CD14-positive monocyte (primary cell): ENCODE measurements around the gene KDM2A. TPM values are rescaled to one million over a fixed set of nuclear protein-coding genes. Genes with fewer than 3 reads are reported as not detected.

Experiments
- DNase-seq, 3 donors: peaks; one replicate each; pipeline ENCODE4 v3.0.0-alpha.2; 2011 to 2022
- H2AFZ ChIP-seq: 2 replicates; pipeline ENCODE4 v1.6.0; 2012; ENCODE audit warnings: mild to moderate bottlenecking, low read depth, low read length, inconsistent platforms; ENCODE audit not compliant: insufficient read depth, poor library complexity, severe bottlenecking
- H3K27ac ChIP-seq, 2 donors: 1 replicate in 1 of 2; 2 replicates in 1 of 2; pipeline ENCODE4 v1.5.1; 2012 to 2013; ENCODE audit warnings: low read length in 2 of 2, control low read depth in 1 of 2, inconsistent platforms in 1 of 2, low read depth in 1 of 2, mild to moderate bottlenecking in 1 of 2
- H3K27me3 ChIP-seq, 2 donors: one replicate each; pipeline versions ENCODE4 v1.6.0 to v1.6.1; 2011 to 2013; ENCODE audit warnings: low read length in 2 of 2; ENCODE audit not compliant: control insufficient read depth in 2 of 2, insufficient read depth in 2 of 2
- H3K36me3 ChIP-seq, 2 donors: replicated peaks in 1 of 2; 1 replicate in 1 of 2; 2 replicates in 1 of 2; pipeline versions ENCODE4 v1.5.1 to v1.6.1; 2012 to 2013; ENCODE audit warnings: low read length in 2 of 2, control low read depth in 1 of 2, inconsistent platforms in 1 of 2, mild to moderate bottlenecking in 1 of 2; ENCODE audit not compliant: insufficient read depth in 2 of 2, control insufficient read depth in 1 of 2
- H3K4me1 ChIP-seq, 2 donors: 1 replicate in 1 of 2; 2 replicates in 1 of 2; pipeline versions ENCODE4 v1.5.1 to v1.6.1; 2012 to 2013; ENCODE audit warnings: low read length in 2 of 2, control low read depth in 1 of 2, inconsistent platforms in 1 of 2, mild to moderate bottlenecking in 1 of 2, moderate library complexity in 1 of 2; ENCODE audit not compliant: insufficient read depth in 2 of 2, control insufficient read depth in 1 of 2
- H3K4me2 ChIP-seq: replicated peaks from 2 replicates; pipeline ENCODE3; 2012; ENCODE audit warnings: low read length, moderate library complexity, mild to moderate bottlenecking; ENCODE audit not compliant: poor library complexity, severe bottlenecking; ENCODE audit errors: extremely low read depth
- H3K4me3 ChIP-seq, 3 experiments: fragments of 200-600 bp in 1 of 3; sonication (generic) in 1 of 3; replicated peaks in 1 of 3; 1 replicate in 2 of 3; 2 replicates in 1 of 3; pipeline ENCODE4 v1.5.1; 2011 to 2013; ENCODE audit warnings: low read length in 3 of 3, mild to moderate bottlenecking in 3 of 3, control low read depth in 2 of 3, low read depth in 2 of 3, inconsistent platforms in 1 of 3, moderate library complexity in 1 of 3
- H3K79me2 ChIP-seq: 2 replicates; pipeline ENCODE4 v1.6.0; 2012; ENCODE audit warnings: mild to moderate bottlenecking, control low read depth, inconsistent platforms, low read length, moderate library complexity; ENCODE audit not compliant: insufficient read depth
- H3K9ac ChIP-seq: 2 replicates; pipeline ENCODE4 v1.6.0; 2017; ENCODE audit warnings: low read length, mild to moderate bottlenecking; ENCODE audit not compliant: insufficient read depth, poor library complexity, severe bottlenecking
- H3K9me3 ChIP-seq, 2 donors: replicated peaks in 1 of 2; 1 replicate in 1 of 2; 2 replicates in 1 of 2; pipeline versions ENCODE4 v1.5.1 to v1.6.1; 2012 to 2013; ENCODE audit warnings: low read length in 2 of 2, control low read depth in 1 of 2; ENCODE audit not compliant: control insufficient read depth in 1 of 2, insufficient read depth in 1 of 2
- H4K20me1 ChIP-seq: 2 replicates; pipeline ENCODE4 v1.6.0; 2012; ENCODE audit warnings: mild to moderate bottlenecking, low read length, control low read depth, moderate library complexity; ENCODE audit not compliant: insufficient read depth
- H3K27ac Mint-ChIP-seq, 7 donors: one replicate each; pipeline ENCODE4 v1.8.0; 2020; ENCODE audit warnings: mild to moderate bottlenecking in 7 of 7, mixed read lengths in 7 of 7, moderate library complexity in 6 of 7, inconsistent platforms in 2 of 7
- H3K27me3 Mint-ChIP-seq, 3 donors: one replicate each; pipeline ENCODE4 v1.8.0; 2021 to 2022; ENCODE audit warnings: low read depth in 3 of 3, mild to moderate bottlenecking in 3 of 3, mixed read lengths in 3 of 3, moderate library complexity in 3 of 3, inconsistent platforms in 1 of 3
- H3K36me3 Mint-ChIP-seq, 2 donors: one replicate each; pipeline ENCODE4 v1.8.0; 2020; ENCODE audit warnings: mixed read lengths in 2 of 2, inconsistent platforms in 1 of 2, mild to moderate bottlenecking in 1 of 2
- H3K4me1 Mint-ChIP-seq: one replicate; pipeline ENCODE4 v1.8.0; 2020; ENCODE audit warnings: mild to moderate bottlenecking, mixed read lengths
- H3K4me3 Mint-ChIP-seq, 2 donors: one replicate each; pipeline ENCODE4 v1.8.0; 2020; ENCODE audit warnings: mild to moderate bottlenecking in 2 of 2, mixed read lengths in 2 of 2, moderate library complexity in 1 of 2
- H3K9me3 Mint-ChIP-seq, 7 donors: one replicate each; pipeline ENCODE4 v1.8.0; 2020 to 2022; ENCODE audit warnings: mixed read lengths in 7 of 7, mild to moderate bottlenecking in 6 of 7, moderate library complexity in 6 of 7, inconsistent platforms in 2 of 7
- CTCF ChIP-seq: fragments of 200-600 bp; IDR thresholded peaks from one replicate; pipeline ENCODE4 v1.8.0; 2022; ENCODE audit warnings: antibody characterized with exemption, mild to moderate bottlenecking
- WGBS: methylation state at CpG from one replicate; pipeline ENCODE4 v1.1.5; 2013; ENCODE audit warnings: missing lambda C conversion rate; ENCODE audit not compliant: insufficient coverage; 5-methylcytosine and 5-hydroxymethylcytosine counted together
- intact Hi-C, 2 donors: fragments of 100-400 bp; cut with micrococcal nuclease; formaldehyde crosslinking; loops; one replicate each; pipeline versions ENCODE4 v1.15.0 to v1.15.1; 2023
- polyA plus RNA-seq, 3 donors: library from polyadenylated mRNA; depleted of rRNA in 1 of 3; unstranded in 2 of 3; stranded (reverse) in 1 of 3; fragments of 300-500 nt in 2 of 3; fragments of >200 nt in 1 of 3; fragmentation: Illumina TruSeq in 2 of 3; gene quantifications; 1 replicate in 2 of 3; 2 replicates in 1 of 3; pipeline ENCODE4 v1.2.3, GENCODE V29; 2012 to 2021

Gene KDM2A
- polyA plus RNA-seq, 3 donors = 2.6 to 98.9 (median 3.9) TPM

- H3K4me3 ChIP-seq = peak overlapping the region in 2 of 3 experiments; percentile 11 to 97
- intact Hi-C loops = loop anchor here (5.0 to 10.0 kb wide), 2 partner anchors 97 to 230 kb away; partner anchors contain the start of genes CDK2AP2 (in 1 of the 2), CLCF1 (in 1 of the 2) and PITPNM1 (in 1 of the 2)
- Mint-ChIP-seq H3K36me3 (peaks cover 56 to 94% of the 10 kb centered on the region in 2 donors), H3K27me3 (peaks cover 0 to 5% (median 4%) of the 10 kb centered on the region in 3 donors), H3K27ac (peak overlapping the region; percentile 87 to 98 (median 95)), H3K4me3 (peak overlapping the region; percentile 61 to 98), H3K9me3 (peaks cover 0 to 3% (median 2%) of the 10 kb centered on the region in 7 donors), H3K4me1 (peaks cover 100% of the 10 kb centered on the region)
- no peak for TF ChIP-seq CTCF
- peaks cover 71% of the 10 kb centered on the region for H4K20me1 ChIP-seq
- WGBS = 26% methylated on average over 35 of the region's 35 CpGs
- peak overlapping the region; percentile 92 to 99 for H3K27ac ChIP-seq
- peak overlapping the region; percentile 16 for H3K9ac ChIP-seq
- H3K36me3 ChIP-seq = peaks cover 57 to 62% of the 10 kb centered on the region in 2 donors
- peaks cover 100% of the 10 kb centered on the region in 2 donors for H3K4me1 ChIP-seq
- no peaks in the 10 kb centered on the region for H3K27me3 ChIP-seq
- DNase-seq = no peak
- no peaks in the 10 kb centered on the region for H3K9me3 ChIP-seq
- no peak overlapping the region for H2AFZ ChIP-seq
- peaks cover 100% of the 10 kb centered on the region for H3K79me2 ChIP-seq
- H3K4me2 ChIP-seq = peak overlapping the region; percentile 83
Measured at GRCh38 chr11:67274768-67275605, 155.9 kb downstream of the KDM2A start.

GRCh38 chr11:67275606-67276409 is 156.7 kb downstream of the KDM2A start:
- Histone ChIP-seq H3K36me3 (peaks cover 65 to 67% of the 10 kb centered on the region in 2 donors), H2AFZ (no peak overlapping the region), H3K27ac (peak overlapping the region; percentile 92 to 99), H3K9me3 (no peaks in the 10 kb centered on the region), H3K79me2 (peaks cover 100% of the 10 kb centered on the region), H3K27me3 (no peaks in the 10 kb centered on the region), H3K4me2 (peak overlapping the region; percentile 83), H3K4me1 (peaks cover 100% of the 10 kb centered on the region in 2 donors), H4K20me1 (peaks cover 63% of the 10 kb centered on the region), H3K4me3 (peak overlapping the region in 1 of 3 experiments; percentile 97), H3K9ac (peak overlapping the region; percentile 16)
- Mint-ChIP-seq H3K4me3 (peak overlapping the region; percentile 61 to 98), H3K27ac (peak overlapping the region; percentile 93 to 98 (median 97)), H3K27me3 (peaks cover 0 to 5% (median 4%) of the 10 kb centered on the region in 3 donors), H3K4me1 (peaks cover 100% of the 10 kb centered on the region), H3K9me3 (peaks cover 0 to 3% (median 2%) of the 10 kb centered on the region in 7 donors), H3K36me3 (peaks cover 58 to 94% of the 10 kb centered on the region in 2 donors)
- DNase-seq = no peak
- TF ChIP-seq CTCF = no peak
- intact Hi-C loops = loop anchor here in 1 of 2 donors (10.0 kb wide), 1 partner anchor 229 kb away; the partner anchor contains the start of genes CDK2AP2 and PITPNM1
- 67% methylated on average over 12 of the region's 17 CpGs for WGBS
